Thyroid gland (tissue), 4 donors: ENCODE measurements around the gene GRAMD1A.

Source experiments
- POLR2A ChIP-seq, 2 donors: fragments of 450-650 bp; IDR thresholded peaks; one replicate each; pipeline ENCODE4 v1.6.1; 2017; ENCODE audit warnings: antibody characterized with exemption in 2 of 2, mild to moderate bottlenecking in 2 of 2, moderate library complexity in 1 of 2
- TF ChIP-seq, protein P1 (sequence below), 6 experiments: fragments of 200-600 bp in 3 of 6; fragments of 450-650 bp in 3 of 6; sonication (generic) in 3 of 6; IDR thresholded peaks; one replicate each; pipeline ENCODE4 v1.5.1; 2016 to 2019; ENCODE audit warnings: antibody characterized with exemption in 6 of 6, mild to moderate bottlenecking in 2 of 6, inconsistent platforms in 1 of 6, moderate library complexity in 1 of 6

DNA sequence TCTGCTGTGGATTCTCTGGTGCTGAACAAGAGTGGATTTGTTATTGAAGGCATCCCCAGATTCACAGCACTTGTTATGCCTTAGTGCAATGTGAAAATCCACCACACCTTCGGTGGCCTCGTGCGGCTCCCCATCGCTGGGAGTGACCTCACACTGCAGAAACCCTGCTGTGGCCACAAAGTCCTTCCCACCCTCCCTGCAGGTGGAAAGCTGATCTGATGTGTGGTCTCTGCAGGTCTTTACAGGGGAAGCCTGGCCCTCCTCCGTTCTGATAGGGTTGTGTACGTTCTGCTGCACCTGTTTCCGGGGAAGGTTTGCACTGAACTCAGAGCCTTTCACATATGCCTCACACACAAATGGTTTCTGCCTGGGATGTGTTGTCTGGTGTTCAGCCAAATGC, 41.1 kb upstream of the GRAMD1A start:
- TF ChIP-seq, protein P1, sequence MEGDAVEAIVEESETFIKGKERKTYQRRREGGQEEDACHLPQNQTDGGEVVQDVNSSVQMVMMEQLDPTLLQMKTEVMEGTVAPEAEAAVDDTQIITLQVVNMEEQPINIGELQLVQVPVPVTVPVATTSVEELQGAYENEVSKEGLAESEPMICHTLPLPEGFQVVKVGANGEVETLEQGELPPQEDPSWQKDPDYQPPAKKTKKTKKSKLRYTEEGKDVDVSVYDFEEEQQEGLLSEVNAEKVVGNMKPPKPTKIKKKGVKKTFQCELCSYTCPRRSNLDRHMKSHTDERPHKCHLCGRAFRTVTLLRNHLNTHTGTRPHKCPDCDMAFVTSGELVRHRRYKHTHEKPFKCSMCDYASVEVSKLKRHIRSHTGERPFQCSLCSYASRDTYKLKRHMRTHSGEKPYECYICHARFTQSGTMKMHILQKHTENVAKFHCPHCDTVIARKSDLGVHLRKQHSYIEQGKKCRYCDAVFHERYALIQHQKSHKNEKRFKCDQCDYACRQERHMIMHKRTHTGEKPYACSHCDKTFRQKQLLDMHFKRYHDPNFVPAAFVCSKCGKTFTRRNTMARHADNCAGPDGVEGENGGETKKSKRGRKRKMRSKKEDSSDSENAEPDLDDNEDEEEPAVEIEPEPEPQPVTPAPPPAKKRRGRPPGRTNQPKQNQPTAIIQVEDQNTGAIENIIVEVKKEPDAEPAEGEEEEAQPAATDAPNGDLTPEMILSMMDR (IDR thresholded peaks at IDR 0.05) = no peak
- no peak for TF ChIP-seq POLR2A (IDR thresholded peaks at IDR 0.05)
